WTC11 (cell line): ENCODE results near the gene ARHGEF28.

Source experiments
- ATF2 ChIP-seq: sonication (generic); formaldehyde crosslinking; IDR thresholded peaks from 2 replicates; pipeline ENCODE4 v1.8.1; 2022; ENCODE audit warnings: low read depth, missing genetic modification reagents, borderline replicate concordance
- CTCF ChIP-seq: fragments of 200-600 bp; IDR thresholded peaks from 2 replicates; pipeline ENCODE4 v1.8.0; 2022; ENCODE audit warnings: antibody characterized with exemption
- ESRRA ChIP-seq: sonication (generic); formaldehyde crosslinking; IDR thresholded peaks from 2 replicates; pipeline ENCODE4 v1.8.1; 2022; ENCODE audit warnings: mild to moderate bottlenecking, missing genetic modification reagents, borderline replicate concordance
- IRF1 ChIP-seq: sonication (generic); formaldehyde crosslinking; IDR thresholded peaks from 2 replicates; pipeline ENCODE4 v1.8.0; 2023; ENCODE audit warnings: missing genetic modification reagents
- MAX ChIP-seq: sonication (generic); formaldehyde crosslinking; IDR thresholded peaks from 2 replicates; pipeline ENCODE4 v1.8.0; 2022; ENCODE audit warnings: mild to moderate bottlenecking, missing genetic modification reagents
- TCF7 ChIP-seq: sonication (generic); formaldehyde crosslinking; IDR thresholded peaks from 2 replicates; pipeline ENCODE4 v1.8.0; 2022; ENCODE audit warnings: mild to moderate bottlenecking, low read depth, missing genetic modification reagents, moderate library complexity
- USF2 ChIP-seq: sonication (generic); formaldehyde crosslinking; IDR thresholded peaks from 2 replicates; pipeline ENCODE4 v1.8.1; 2023; ENCODE audit warnings: mild to moderate bottlenecking, missing genetic modification reagents, moderate library complexity

- TF ChIP-seq TCF7 (CRISPR knock-in tag) (no peak), CTCF (no peak), ATF2 (no peak), IRF1 (CRISPR knock-in tag) (no peak), ESRRA (CRISPR knock-in tag) (no peak), USF2 (CRISPR knock-in tag) (no peak), MAX (CRISPR knock-in tag) (no peak)
These were observed 281.2 kb downstream of the ARHGEF28 start for GRCh38 chr5:73907164-73907563.
